GM12878 (cell line): ENCODE results near the gene OSBPL3. TPM values are rescaled to one million over a fixed set of nuclear protein-coding genes. Genes with fewer than 3 reads are reported as not detected.
A peak's percentile ranks its signal among the peaks of the same experiment; 100 is the strongest.

ENCODE experiments used
- ATAC-seq: fragments of 200-7000 bp; cut with Tn5 transposase; 3 replicates; pipeline ENCODE4 v1.9.1; 2020; ENCODE audit warnings: mild to moderate bottlenecking, moderate library complexity
- BruUV-seq: library from RNA; stranded (reverse); fragments of 400-500 nt; replicated peaks from 2 replicates; lab custom pipeline; 2021; lab: Mats Ljungman, UMichigan
- CTCF ChIA-PET: fragments of 300-600 bp; sonication (Branson Sonifier 250); formaldehyde crosslinking; extraction: SDS; loops from one replicate; lab custom pipeline; 2021; ENCODE audit warnings: inconsistent platforms; lab: Yijun Ruan, JAX
- POLR2A ChIA-PET: fragments of 350-600 bp; formaldehyde crosslinking; extraction: SDS; loops from one replicate; lab custom pipeline; 2021; ENCODE audit warnings: inconsistent platforms; lab: Charles Lee
- RAD21 ChIA-PET: fragments of 300-600 bp; sonication (Branson Sonifier 250); formaldehyde crosslinking; loops from one replicate; lab custom pipeline; 2023; ENCODE audit warnings: antibody characterized with exemption; ENCODE audit not compliant: unreplicated experiment; lab: Charles Lee
- SMC1A ChIA-PET: fragments of 300-600 bp; sonication (Branson Sonifier 250); formaldehyde crosslinking; loops from one replicate; lab custom pipeline; 2023; ENCODE audit not compliant: unreplicated experiment, uncharacterized antibody; lab: Charles Lee
- DNase-seq: peaks from one replicate; pipeline ENCODE4 v3.0.0-alpha.2; 2011; ENCODE audit warnings: low read depth, low spot score
- FAIRE-seq: peaks from 3 replicates; lab custom pipeline; 2011; peaks lifted over from hg19 to GRCh38; lab: Jason Lieb, UNC
- H2AFZ ChIP-seq: 2 replicates; pipeline ENCODE4 v1.6.0; 2011; ENCODE audit warnings: low read depth, low read length, control low read depth; ENCODE audit not compliant: control insufficient read depth
- H3K27ac ChIP-seq: 2 replicates; pipeline ENCODE4 v1.5.1; 2011; ENCODE audit warnings: control low read depth; ENCODE audit not compliant: control insufficient read depth, insufficient read depth
- H3K27me3 ChIP-seq, 2 experiments: replicated peaks in 1 of 2; 2 replicates each; pipeline versions ENCODE4 v1.6.0 to v1.6.1; 2011; ENCODE audit warnings: low read length in 1 of 2; ENCODE audit not compliant: control insufficient read depth in 2 of 2, insufficient read depth in 2 of 2
- H3K36me3 ChIP-seq, 2 experiments: 2 replicates each; pipeline ENCODE4 v1.5.1; 2011; ENCODE audit warnings: low read length in 1 of 2; ENCODE audit not compliant: control insufficient read depth in 2 of 2, insufficient read depth in 2 of 2
- H3K4me1 ChIP-seq: 2 replicates; pipeline ENCODE4 v1.6.1; 2011; ENCODE audit warnings: mild to moderate bottlenecking, low read length, moderate library complexity, mixed read lengths; ENCODE audit not compliant: control insufficient read depth, insufficient read depth
- H3K4me2 ChIP-seq: 2 replicates; pipeline ENCODE4 v1.6.0; 2011; ENCODE audit warnings: control low read depth; ENCODE audit not compliant: control insufficient read depth, insufficient read depth
- H3K4me3 ChIP-seq: fragments of 200-600 bp; sonication (generic); 2 replicates; pipeline ENCODE4 v1.5.1; 2016
- H3K79me2 ChIP-seq: 2 replicates; pipeline ENCODE4 v1.6.0; 2011; ENCODE audit warnings: low read length; ENCODE audit not compliant: control insufficient read depth, insufficient read depth
- H3K9ac ChIP-seq: 2 replicates; pipeline ENCODE4 v1.8.0; 2011; ENCODE audit warnings: low read length, control low read depth, mixed read lengths; ENCODE audit not compliant: control insufficient read depth, insufficient read depth
- H3K9me3 ChIP-seq: replicated peaks from 3 replicates; pipeline ENCODE4 v1.5.1; 2011; ENCODE audit warnings: mild to moderate bottlenecking, low read length; ENCODE audit not compliant: control insufficient read depth, insufficient read depth
- H4K20me1 ChIP-seq: 2 replicates; pipeline ENCODE4 v1.6.0; 2011; ENCODE audit not compliant: control insufficient read depth, insufficient read depth
- CBFB ChIP-seq: IDR thresholded peaks from 2 replicates; pipeline ENCODE4 v1.6.1; 2016; ENCODE audit warnings: antibody characterized with exemption, low read depth
- EED ChIP-seq: sonication (generic); IDR thresholded peaks from 2 replicates; pipeline ENCODE4 v1.6.1; 2016; ENCODE audit warnings: antibody characterized with exemption, low read depth
- HCFC1 ChIP-seq: fragments of 150-350 bp; IDR thresholded peaks from 2 replicates; pipeline ENCODE4 v1.6.1; 2014; ENCODE audit warnings: low read length
- MEF2B ChIP-seq: fragments of 450-650 bp; IDR thresholded peaks from 2 replicates; pipeline ENCODE4 v1.6.1; 2018; ENCODE audit warnings: mild to moderate bottlenecking, moderate library complexity; ENCODE audit not compliant: partially characterized antibody, poor library complexity, severe bottlenecking
- NR2C1 ChIP-seq: fragments of 450-650 bp; IDR thresholded peaks from 2 replicates; pipeline ENCODE4 v1.6.1; 2017; ENCODE audit warnings: antibody characterized with exemption, mild to moderate bottlenecking, moderate library complexity
- NR2F1 ChIP-seq: fragments of 450-650 bp; conservative IDR thresholded peaks from 2 replicates; pipeline ENCODE4 v1.6.1; 2017; ENCODE audit warnings: mild to moderate bottlenecking
- RUNX3 ChIP-seq: IDR thresholded peaks from 2 replicates; pipeline ENCODE4 v1.6.1; 2012; ENCODE audit warnings: low read length, inconsistent platforms
- TCF12 ChIP-seq: IDR thresholded peaks from 2 replicates; pipeline ENCODE4 v1.6.1; 2011; ENCODE audit warnings: low read depth, mild to moderate bottlenecking, low read length
- TCF3 ChIP-seq: IDR thresholded peaks from 2 replicates; pipeline ENCODE4 v1.6.1; 2012; ENCODE audit warnings: low read depth, mild to moderate bottlenecking, low read length, borderline replicate concordance; ENCODE audit not compliant: insufficient read depth
- YY1 ChIP-seq: IDR thresholded peaks from 2 replicates; pipeline ENCODE4 v1.6.1; 2011; ENCODE audit warnings: low read depth, mild to moderate bottlenecking, low read length
- WGBS: methylation state at CpG from one replicate; pipeline ENCODE4 v1.1.6; 2016; ENCODE audit warnings: low lambda C conversion rate; ENCODE audit not compliant: insufficient replicate concordance, insufficient coverage; ENCODE audit errors: missing lambda C conversion rate; 5-methylcytosine and 5-hydroxymethylcytosine counted together
- in situ Hi-C: fragments of 300-500 bp; cut with MboI; formaldehyde crosslinking; loops from 9 replicates; pipeline ENCODE4 v1.14.3; 2018; ENCODE audit warnings: mixed read lengths
- intact Hi-C: fragments of 100-400 bp; cut with micrococcal nuclease; formaldehyde crosslinking; loops from one replicate; pipeline ENCODE4 v1.14.2; 2022; ENCODE audit not compliant: unreplicated experiment
- polyA plus RNA-seq, 11 experiments: library from polyadenylated mRNA; depleted of rRNA in 4 of 11; unstranded in 6 of 11; stranded (reverse) in 5 of 11; fragments of >200 nt; fragmentation: Nextera tagmentation in 4 of 11; fragmentation: Illumina TruSeq in 1 of 11; extraction: Ambion mirVana in 4 of 11; extraction: Trizol in 1 of 11; gene quantifications; 1 replicate in 1 of 11; 2 replicates in 10 of 11; pipeline versions ENCODE4 v1.2.1 to v1.2.3, GENCODE V29; 2011 to 2016; ENCODE audit warnings: inconsistent platforms in 2 of 11, missing spikeins in 2 of 11, low read depth in 1 of 11
- total RNA-seq, 4 experiments: library from RNA; depleted of rRNA in 3 of 4; stranded (reverse); fragments of >200 nt in 3 of 4; fragmentation: Illumina TruSeq in 1 of 4; extraction: Trizol in 1 of 4; gene quantifications; 2 replicates each; pipeline versions ENCODE4 v1.2.1 to v1.2.3, GENCODE V29; 2013 to 2021
- TF ChIP-seq, protein P1 (sequence below): IDR thresholded peaks from 2 replicates; pipeline ENCODE4 v1.6.1; 2011; ENCODE audit warnings: mild to moderate bottlenecking, low read depth, low read length, moderate library complexity; ENCODE audit not compliant: insufficient replicate concordance

Gene OSBPL3
- total and polyA plus RNA-seq, 10 of the 15 experiments (the other 5 are each of a cell fraction or from before 2014, with no cell fraction given), result 6.1 to 46.6 (median 27.0) TPM

DNA sequence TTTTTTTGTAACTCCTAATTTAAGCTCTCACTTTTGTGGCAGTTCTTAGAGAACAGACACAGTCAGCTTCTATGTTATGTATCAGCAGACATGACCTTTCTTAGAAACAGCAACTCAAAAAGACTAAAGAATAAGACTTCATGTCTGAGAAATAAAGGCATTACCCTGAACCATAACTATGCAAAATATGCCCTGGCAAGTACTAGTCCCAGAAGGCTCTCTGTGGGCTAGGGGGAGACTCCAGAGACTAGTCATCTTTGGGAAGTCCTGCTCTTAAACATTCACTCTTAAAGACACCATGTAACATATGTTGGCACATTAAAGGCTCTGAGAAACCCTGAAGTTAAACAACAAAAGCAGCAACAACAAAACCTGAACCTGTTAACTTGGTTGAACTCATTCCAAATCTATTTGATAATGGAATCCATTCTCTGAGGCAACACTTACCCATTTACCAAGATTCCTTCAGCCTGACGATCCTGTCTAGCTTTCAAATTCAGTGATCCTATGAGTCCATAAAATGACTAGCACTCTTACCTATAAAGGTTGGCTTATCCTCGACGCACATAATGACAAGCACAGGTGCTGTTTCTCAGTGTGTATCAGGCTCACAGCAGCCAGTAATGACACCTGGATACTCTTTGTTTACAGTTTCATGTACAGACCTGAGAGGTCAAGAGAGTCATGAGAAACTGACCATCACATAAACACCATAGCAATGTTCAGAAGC lies 62.3 kb downstream of the OSBPL3 start:
- no peak overlapping the region for H3K9ac ChIP-seq
- peak overlapping the region; percentile 9; the same call in 1 of the 2 replicates for H3K4me3 ChIP-seq
- 1% methylated on average over 3 of the region's 3 CpGs for WGBS
- no TSS peak for BruUV-seq
- H4K20me1 ChIP-seq, result no peaks in the 10 kb centered on the region
- no peaks in the 10 kb centered on the region for H3K27me3 ChIP-seq
- no peaks in the 10 kb centered on the region for H3K36me3 ChIP-seq
- DNase-seq (no peak), ATAC-seq (peak; percentile 66), FAIRE-seq (no peak)
- no peak overlapping the region; the same call in 1 of the 2 replicates for H2AFZ ChIP-seq
- H3K4me1 ChIP-seq, result peaks cover 69% of the 10 kb centered on the region
- CTCF ChIA-PET, result interaction anchor here (0.6 to 1.5 kb wide), 6 partner anchors 9 to 228 kb away, joined by 3 to 4 read pairs (median 4); no protein-coding TSS in a partner anchor
- in situ Hi-C loops, result loop anchor here (25.0 kb wide), 1 partner anchor 1045 kb away; no protein-coding TSS in a partner anchor
- peak overlapping the region; percentile 71 for H3K4me2 ChIP-seq
- POLR2A ChIA-PET, result interaction anchor here (1.0 to 1.7 kb wide), 4 partner anchors 10 to 74 kb away, joined by 3 to 4 read pairs (median 4); no protein-coding TSS in a partner anchor
- no peaks in the 10 kb centered on the region for H3K9me3 ChIP-seq
- intact Hi-C loops, result no loop called here
- TF ChIP-seq CBFB (no peak), TCF12 (0 out of 2 replicates have a peak, but pooled peaks have one; percentile 52), YY1 (no peak), MEF2B (peak; percentile 71), TCF3 (no peak), RUNX3 (peak; percentile 36; the same call in 1 of the 2 replicates), HCFC1 (no peak), NR2C1 (no peak), NR2F1 (peak; percentile 60), EED (peak; percentile 17; the same call in 1 of the 2 replicates)
- TF ChIP-seq, protein P1, sequence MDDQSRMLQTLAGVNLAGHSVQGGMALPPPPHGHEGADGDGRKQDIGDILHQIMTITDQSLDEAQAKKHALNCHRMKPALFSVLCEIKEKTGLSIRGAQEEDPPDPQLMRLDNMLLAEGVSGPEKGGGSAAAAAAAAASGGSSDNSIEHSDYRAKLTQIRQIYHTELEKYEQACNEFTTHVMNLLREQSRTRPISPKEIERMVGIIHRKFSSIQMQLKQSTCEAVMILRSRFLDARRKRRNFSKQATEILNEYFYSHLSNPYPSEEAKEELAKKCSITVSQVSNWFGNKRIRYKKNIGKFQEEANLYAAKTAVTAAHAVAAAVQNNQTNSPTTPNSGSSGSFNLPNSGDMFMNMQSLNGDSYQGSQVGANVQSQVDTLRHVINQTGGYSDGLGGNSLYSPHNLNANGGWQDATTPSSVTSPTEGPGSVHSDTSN, result no peak
- H3K79me2 ChIP-seq, result peaks cover 93% of the 10 kb centered on the region
- RAD21 ChIA-PET, result interaction anchor here (1.2 to 10.4 kb wide), 4 partner anchors 17 to 61 kb away, joined by 3 to 93 read pairs (median 4); no protein-coding TSS in a partner anchor
- H3K27ac ChIP-seq, result peak overlapping the region; percentile 13
- SMC1A ChIA-PET, result interaction anchor here (0.9 to 3.6 kb wide), 8 partner anchors 10 to 48 kb away, joined by 3 to 23 read pairs (median 5); no protein-coding TSS in a partner anchor
